CMK (cell line): Measurements from ENCODE around the gene CYSTM1.
"Not testable (repeated sequence)": the region's sequence is repeated elsewhere in the genome, so short reads cannot be mapped to it uniquely, and the experiment has no call there.

Experiments
- DNase-seq: peaks from one replicate; pipeline ENCODE4 v3.0.0-alpha.2; 2010; ENCODE audit warnings: low read depth

CYSTM1 gene

GRCh38 chr5:140150201-140150600 lies 24.8 kb upstream of the CYSTM1 start:
- DNase-seq = no peak

- no peak for DNase-seq
Observed at GRCh38 chr5:140151144-140152021, 23.6 kb upstream of the CYSTM1 start.

- DNase-seq = no peak
Observed at GRCh38 chr5:140152022-140152999, 22.7 kb upstream of the CYSTM1 start.

GRCh38 chr5:140153255-140153654 lies 21.7 kb upstream of the CYSTM1 start:
- DNase-seq = no peak

GRCh38 chr5:140153905-140154304 lies 21.1 kb upstream of the CYSTM1 start:
- no peak for DNase-seq

- not testable (repeated sequence) for DNase-seq
Observed at GRCh38 chr5:140154710-140155381, 20.1 kb upstream of the CYSTM1 start.

GRCh38 chr5:140157032-140157781 lies 17.8 kb upstream of the CYSTM1 start:
- no peak for DNase-seq

- DNase-seq = no peak
Observed at GRCh38 chr5:140159014-140159927, 15.7 kb upstream of the CYSTM1 start.

- no peak for DNase-seq
Observed at GRCh38 chr5:140162275-140162674, 12.7 kb upstream of the CYSTM1 start.

- no peak for DNase-seq
Observed at GRCh38 chr5:140162781-140163180, 12.2 kb upstream of the CYSTM1 start.

GRCh38 chr5:140165101-140165922 lies 9.7 kb upstream of the CYSTM1 start:
- no peak for DNase-seq

- DNase-seq = no peak
Observed at GRCh38 chr5:140165923-140166270, 9.1 kb upstream of the CYSTM1 start.

GRCh38 chr5:140166911-140167310 lies 8.1 kb upstream of the CYSTM1 start:
- no peak for DNase-seq

GRCh38 chr5:140168371-140168770 lies 6.6 kb upstream of the CYSTM1 start:
- no peak for DNase-seq

- DNase-seq = no peak
Observed at GRCh38 chr5:140169410-140169809, 5.6 kb upstream of the CYSTM1 start.

GRCh38 chr5:140172483-140172882 lies 2.5 kb upstream of the CYSTM1 start:
- no peak for DNase-seq

GRCh38 chr5:140174014-140174413 lies 974 bp upstream of the CYSTM1 start:
- DNase-seq = no peak

- no peak for DNase-seq
Observed at GRCh38 chr5:140175367-140176030, 511 bp downstream of the CYSTM1 start.

- no peak for DNase-seq
Observed at GRCh38 chr5:140176031-140176387, 1.0 kb downstream of the CYSTM1 start.
